ENCODE results near the gene EFNA5. TPM values are rescaled to one million over a fixed set of nuclear protein-coding genes. Genes with fewer than 3 reads are reported as not detected.

The EFNA5 gene
- total RNA-seq, 1 experiment from 2014 or later = 19.7 TPM

GRCh38 chr5:107329850-107330249 is 340.9 kb downstream of the EFNA5 start:
- no peak for DNase-seq (ENCODE audit: low spot score)

Measured in H4 (cell line).